Fibroblast of pulmonary artery (primary cell): ENCODE data around the gene MANSC4.

Source experiments
- DNase-seq: peaks from one replicate; pipeline ENCODE4 v3.0.0-alpha.2; 2010; ENCODE audit warnings: low read depth
- H3K4me3 ChIP-seq: replicated peaks from 2 replicates; pipeline ENCODE4 v1.5.1; 2011; ENCODE audit warnings: low read depth, mild to moderate bottlenecking, control low read depth, low read length, moderate library complexity
- CTCF ChIP-seq: IDR thresholded peaks from 2 replicates; pipeline ENCODE4 v1.5.1; 2011; ENCODE audit warnings: mild to moderate bottlenecking, control low read depth, low read length, inconsistent platforms; ENCODE audit errors: missing control alignments

The MANSC4 gene

DNA sequence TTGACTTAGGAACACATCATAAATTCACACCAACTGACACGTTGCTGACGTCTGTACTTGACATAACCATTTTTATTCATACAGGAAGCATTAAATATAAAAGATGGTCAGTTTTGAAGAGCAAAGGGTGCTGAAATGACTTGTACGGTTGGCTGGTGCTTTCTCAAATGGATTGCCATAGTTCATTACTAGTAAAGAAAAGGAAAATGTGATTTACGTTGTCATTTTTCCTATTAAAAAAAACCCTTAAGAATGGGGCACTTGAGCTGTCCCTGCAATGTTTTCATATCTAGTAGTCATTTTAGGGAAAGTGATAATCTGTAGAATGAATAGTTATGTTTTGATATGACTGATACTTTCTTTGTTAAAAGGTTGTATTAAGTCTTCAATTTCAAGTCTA is 22.5 kb upstream of the MANSC4 start:
- no peak overlapping the region for H3K4me3 ChIP-seq
- TF ChIP-seq CTCF: no peak
- no peak for DNase-seq

DNA sequence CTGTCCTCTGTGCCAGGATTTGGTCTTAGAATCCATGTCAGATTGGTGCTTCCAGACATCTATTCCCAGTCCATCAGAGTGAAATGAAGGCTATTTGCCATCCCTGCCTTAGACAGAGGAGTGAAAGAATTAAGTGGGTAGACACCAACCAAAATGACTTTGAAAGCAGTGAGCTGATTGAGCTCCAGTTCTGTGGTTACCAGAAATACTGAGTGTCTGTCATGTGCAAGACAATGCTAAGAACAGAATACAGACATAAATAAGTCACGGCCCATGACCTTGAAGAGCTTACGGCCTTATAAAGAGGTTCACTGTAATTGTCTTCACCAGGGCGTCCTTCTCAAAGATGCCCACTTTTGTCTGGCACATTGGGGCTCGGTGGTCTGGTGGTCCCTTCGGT is 21.6 kb upstream of the MANSC4 start:
- TF ChIP-seq CTCF: no peak
- DNase-seq: no peak

DNA sequence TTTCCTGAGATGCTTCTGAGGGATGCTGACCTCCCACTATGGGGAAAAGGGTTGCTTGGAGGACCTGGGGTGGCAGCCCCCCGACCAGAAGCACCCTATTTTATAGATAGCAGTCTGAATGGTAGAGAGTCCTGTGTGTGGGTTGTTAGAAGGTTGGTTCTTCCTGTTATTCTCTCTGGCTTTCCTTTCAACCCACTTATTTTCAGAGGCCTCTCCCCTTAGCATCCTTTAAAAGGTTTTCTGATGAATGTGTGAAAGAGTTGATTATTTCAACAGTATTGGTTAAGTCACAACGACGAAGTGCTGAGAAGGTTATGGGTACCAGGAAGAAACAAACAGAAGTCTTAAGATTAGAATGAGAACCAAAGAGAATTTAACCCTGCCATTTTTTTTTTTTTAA is 20.8 kb upstream of the MANSC4 start:
- no peak overlapping the region for H3K4me3 ChIP-seq
- TF ChIP-seq CTCF: no peak
- DNase-seq: no peak

More for the DNA sequence above, 21.6 kb upstream of the MANSC4 start:
- no peak overlapping the region for H3K4me3 ChIP-seq

DNA sequence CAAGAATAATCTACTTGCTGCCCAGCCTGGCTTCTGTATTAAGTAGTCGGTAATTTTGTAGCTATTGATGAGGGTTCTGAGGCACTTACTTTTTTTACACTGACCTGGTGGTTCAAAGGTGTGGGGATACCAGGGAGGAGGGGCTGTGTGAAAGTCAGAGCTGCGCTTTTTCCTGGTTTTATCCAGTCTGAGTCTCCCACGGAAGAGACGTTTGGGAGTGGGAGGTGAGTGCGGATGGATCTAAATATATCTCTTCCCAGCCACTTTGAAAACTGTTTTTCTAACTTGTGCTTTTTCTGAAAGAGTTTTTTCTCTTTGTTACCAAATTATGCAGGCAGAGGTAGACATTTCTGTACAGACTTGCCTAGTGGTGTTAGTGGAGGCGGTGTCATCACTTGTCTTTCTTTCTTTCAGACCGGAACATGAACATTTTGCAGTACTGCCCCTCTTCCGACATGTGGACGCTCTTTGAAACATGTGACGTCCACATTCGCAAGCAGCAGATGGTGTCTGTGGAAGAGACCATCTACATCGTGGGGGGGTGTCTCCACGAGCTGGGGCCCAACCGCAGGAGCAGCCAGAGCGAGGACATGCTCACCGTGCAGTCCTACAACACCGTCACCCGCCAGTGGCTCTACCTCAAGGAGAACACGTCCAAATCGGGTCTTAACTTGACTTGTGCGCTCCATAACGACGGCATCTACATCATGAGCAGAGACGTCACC is 17.4 kb upstream of the MANSC4 start:
- TF ChIP-seq CTCF: no peak
- no peak for DNase-seq

DNA sequence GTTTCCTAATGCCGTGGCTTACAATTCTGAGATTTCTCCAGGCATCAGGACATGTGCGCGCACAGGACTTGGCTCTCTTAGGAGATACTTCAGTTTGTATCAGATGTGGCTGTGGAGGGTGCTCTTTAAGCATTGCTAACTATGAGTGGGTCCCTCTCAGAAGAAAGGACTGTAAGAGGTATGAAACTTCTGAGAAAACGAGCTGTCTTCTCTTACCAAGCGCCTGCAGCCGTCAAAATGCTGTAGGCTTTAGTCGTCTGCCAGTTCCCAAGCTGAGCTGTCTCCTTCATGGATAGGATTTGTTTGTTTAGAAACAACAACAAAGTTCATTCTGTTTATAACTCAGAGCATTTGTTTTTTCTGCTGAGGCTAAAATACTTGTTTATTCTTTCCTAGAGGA is 16.1 kb upstream of the MANSC4 start:
- no peak overlapping the region for H3K4me3 ChIP-seq
- DNase-seq: no peak
- TF ChIP-seq CTCF: no peak

More for the DNA sequence above, 17.4 kb upstream of the MANSC4 start:
- no peak overlapping the region for H3K4me3 ChIP-seq

DNA sequence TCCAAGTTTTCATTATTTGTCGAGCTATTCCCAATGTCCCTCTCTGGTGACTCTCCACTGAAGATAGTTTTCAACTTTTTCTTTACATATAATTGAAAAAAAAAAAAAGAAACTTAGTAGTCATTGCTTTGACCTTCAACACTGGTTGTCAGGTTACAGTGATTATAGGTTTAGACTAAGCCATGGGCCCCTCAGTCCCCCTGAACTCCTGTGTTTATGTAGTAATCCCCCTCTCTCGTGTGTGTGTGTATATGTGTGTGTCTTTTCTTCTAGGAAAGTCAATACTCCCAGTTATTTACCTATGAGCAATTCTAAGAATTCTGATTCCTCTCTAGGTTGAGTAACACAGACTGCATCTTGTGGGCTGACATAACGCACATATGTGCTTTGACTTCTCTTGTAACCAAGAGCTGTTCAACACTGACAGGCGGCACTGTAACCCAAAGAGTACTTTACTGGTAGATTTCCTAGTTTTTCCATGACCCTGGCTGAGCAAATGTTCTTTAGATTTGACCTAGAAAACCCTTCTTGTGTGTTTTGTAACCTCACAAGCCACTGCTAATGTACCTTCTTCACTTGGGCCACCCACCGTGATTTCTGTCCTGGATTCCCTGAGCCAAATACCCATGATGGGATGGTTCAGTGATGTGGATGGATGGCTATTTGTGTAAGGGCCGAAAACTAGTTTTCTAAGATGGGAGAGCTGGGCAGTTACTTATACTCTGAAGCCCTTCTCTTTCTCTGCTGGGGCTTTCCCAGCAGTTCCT is 15.0 kb upstream of the MANSC4 start:
- no peak overlapping the region for H3K4me3 ChIP-seq
- DNase-seq: no peak
- no peak for TF ChIP-seq CTCF
